Naive thymus-derived CD8-positive, alpha-beta T cell (primary cell): ENCODE data around the gene LILRB3. TPM values are rescaled to one million over a fixed set of nuclear protein-coding genes. Genes with fewer than 3 reads are reported as not detected.
A peak's percentile ranks its signal among the peaks of the same experiment; 100 is the strongest.
"Not testable (repeated sequence)": the region's sequence is repeated elsewhere in the genome, so short reads cannot be mapped to it uniquely, and the experiment has no call there.

ENCODE experiments used
- ATAC-seq, 2 donors: fragments of 150-1000 bp; cut with Tn5 transposase in 1 of 2; sonication (Bioruptor Pico), chemical (Tn5 transposase) in 1 of 2; 1 replicate in 1 of 2; 2 replicates in 1 of 2; pipeline ENCODE4 v1.10.0; 2021; ENCODE audit warnings: mild to moderate bottlenecking in 2 of 2, moderate library complexity in 2 of 2
- POLR2A ChIA-PET: fragments of 350-600 bp; sonication (Branson Sonifier 250); formaldehyde crosslinking; loops from one replicate; lab custom pipeline; 2021; ENCODE audit warnings: antibody characterized with exemption; lab: Charles Lee
- DNase-seq, 10 donors: peaks; one replicate each; pipeline versions ENCODE4 v3.0.0 to v3.0.0-alpha.2; 2020 to 2022
- H3K27ac Mint-ChIP-seq, 10 donors: one replicate each; pipeline ENCODE4 v1.8.0; 2020 to 2022; ENCODE audit warnings: mild to moderate bottlenecking in 10 of 10, mixed read lengths in 10 of 10, moderate library complexity in 4 of 10, inconsistent platforms in 1 of 10
- H3K27me3 Mint-ChIP-seq, 5 donors: one replicate each; pipeline ENCODE4 v1.8.0; 2021 to 2022; ENCODE audit warnings: mixed read lengths in 5 of 5
- H3K36me3 Mint-ChIP-seq, 3 donors: one replicate each; pipeline ENCODE4 v1.8.0; 2020 to 2022; ENCODE audit warnings: mixed read lengths in 3 of 3, mild to moderate bottlenecking in 2 of 3, inconsistent platforms in 1 of 3
- H3K4me1 Mint-ChIP-seq, 4 donors: one replicate each; pipeline ENCODE4 v1.8.0; 2021 to 2022; ENCODE audit warnings: mixed read lengths in 4 of 4
- H3K4me3 Mint-ChIP-seq, 10 donors: one replicate each; pipeline ENCODE4 v1.8.0; 2020 to 2022; ENCODE audit warnings: mild to moderate bottlenecking in 10 of 10, mixed read lengths in 10 of 10, moderate library complexity in 6 of 10, inconsistent platforms in 1 of 10
- H3K9me3 Mint-ChIP-seq, 9 donors: one replicate each; pipeline ENCODE4 v1.8.0; 2020 to 2022; ENCODE audit warnings: mixed read lengths in 9 of 9, mild to moderate bottlenecking in 3 of 9, inconsistent platforms in 1 of 9, moderate library complexity in 1 of 9
- polyA plus RNA-seq, 3 donors: library from polyadenylated mRNA; unstranded; fragments of 300-500 nt; fragmentation: Illumina TruSeq; gene quantifications; one replicate each; pipeline ENCODE4 v1.2.3, GENCODE V29; 2021
- total RNA-seq, 8 experiments: library from RNA in 2 of 8; stranded (reverse) in 2 of 8; gene quantifications; one replicate each; pipeline ENCODE4 v1.2.3 and lab custom pipeline; 2021 to 2026

The LILRB3 gene
- total and polyA plus RNA-seq, 5 experiments from 2014 or later, result 0.62 TPM; not detected in 4

DNA sequence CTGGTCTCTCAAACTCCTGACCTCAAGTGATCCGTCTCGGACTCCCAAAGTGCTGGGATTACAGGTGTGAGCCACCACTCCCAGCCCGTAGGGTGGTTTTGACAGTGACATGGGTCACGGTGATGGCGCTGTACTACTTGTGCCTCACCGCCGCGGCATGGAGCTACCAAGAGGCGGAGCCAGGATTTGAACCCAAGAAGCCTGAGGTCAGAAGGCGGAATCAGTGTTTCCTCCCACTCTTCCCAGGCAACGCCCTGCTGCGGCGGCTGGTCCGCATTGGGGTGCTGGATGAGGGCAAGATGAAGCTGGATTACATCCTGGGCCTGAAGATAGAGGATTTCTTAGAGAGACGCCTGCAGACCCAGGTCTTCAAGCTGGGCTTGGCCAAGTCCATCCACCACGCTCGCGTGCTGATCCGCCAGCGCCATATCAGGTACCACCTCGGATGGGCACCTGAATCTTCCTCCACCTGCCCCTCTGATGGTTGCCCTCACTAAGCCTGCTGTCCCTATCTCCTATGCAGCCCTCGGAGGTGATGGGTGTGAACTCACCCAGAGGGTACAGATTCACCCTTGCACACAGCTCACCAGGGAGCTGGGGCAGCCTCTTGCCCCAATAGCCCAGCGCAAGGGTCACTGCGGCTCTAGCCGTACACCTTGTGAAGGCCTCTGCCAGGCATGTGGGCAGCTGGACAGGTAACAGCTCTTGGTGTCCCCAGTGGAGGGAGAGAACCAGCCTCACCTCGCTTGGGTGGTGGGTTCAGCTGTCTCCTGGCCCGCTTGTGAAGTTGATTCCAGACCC, 16.6 kb downstream of the LILRB3 start:
- POLR2A ChIA-PET, result interaction anchor here (1.1 kb wide), 1 partner anchor 14 kb away, joined by 3 read pairs; no protein-coding TSS in a partner anchor
- ATAC-seq (no peak), DNase-seq (no peak)
- no peaks in the 10 kb centered on the region for H3K27me3 Mint-ChIP-seq
- H3K4me1 Mint-ChIP-seq, result peaks cover 29 to 100% (median 88%) of the 10 kb centered on the region in 4 donors
- H3K9me3 Mint-ChIP-seq, result no peaks in the 10 kb centered on the region
- peak overlapping the region in 2 of 10 donors; percentile 24 to 52 for H3K27ac Mint-ChIP-seq
- H3K36me3 Mint-ChIP-seq, result peaks cover 0 to 75% (median 23%) of the 10 kb centered on the region in 3 donors
- H3K4me3 Mint-ChIP-seq, result peak overlapping the region in 4 of 10 donors; percentile 12 to 58 (median 22)

DNA sequence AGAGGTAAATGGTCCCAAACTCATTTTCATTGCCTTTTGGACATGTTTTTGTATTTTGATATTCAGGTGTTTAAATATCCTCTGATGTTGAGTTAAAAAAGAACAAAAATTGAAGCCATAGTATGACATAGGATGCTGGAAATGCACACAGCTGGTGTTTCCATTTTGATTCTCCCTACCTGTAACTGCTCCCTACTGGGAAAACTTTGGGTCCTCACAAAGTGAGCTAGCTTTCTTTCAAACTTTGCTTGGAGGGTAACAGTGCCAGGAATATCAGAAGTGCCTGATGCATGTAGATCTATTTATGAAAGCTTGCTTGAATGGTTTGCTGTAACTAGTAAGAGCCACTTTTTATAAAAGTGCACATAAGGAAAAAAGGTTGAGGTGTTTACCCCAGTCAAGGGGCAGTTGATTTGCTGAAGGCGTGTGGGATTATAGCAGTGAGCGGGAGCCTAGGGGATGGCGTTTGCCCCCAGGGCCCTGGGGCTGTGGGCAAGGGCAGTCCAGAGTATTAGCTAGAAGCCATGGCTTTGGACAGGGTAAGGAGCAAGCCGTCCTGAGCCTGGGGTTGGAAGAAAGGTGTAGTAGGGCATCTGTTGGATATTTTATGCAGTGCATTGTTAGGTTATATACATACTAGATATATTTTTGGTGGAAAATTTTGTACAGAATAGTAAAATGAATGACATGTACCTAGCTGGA, 17.9 kb downstream of the LILRB3 start:
- Mint-ChIP-seq H3K9me3 (no peaks in the 10 kb centered on the region), H3K4me1 (peaks cover 26 to 95% (median 80%) of the 10 kb centered on the region in 4 donors), H3K27me3 (no peaks in the 10 kb centered on the region), H3K27ac (peak overlapping the region in 2 of 10 donors; percentile 18 to 31), H3K4me3 (peak overlapping the region in 7 of 10 donors; percentile 2 to 52 (median 46)), H3K36me3 (peaks cover 0 to 78% (median 25%) of the 10 kb centered on the region in 3 donors)
- POLR2A ChIA-PET, result interaction anchor here (1.1 kb wide), 2 partner anchors 14 to 45 kb away, joined by 3 to 4 read pairs; partner anchors contain the start of genes LENG1 and TSEN34
- ATAC-seq (no peak), DNase-seq (no peak)

DNA sequence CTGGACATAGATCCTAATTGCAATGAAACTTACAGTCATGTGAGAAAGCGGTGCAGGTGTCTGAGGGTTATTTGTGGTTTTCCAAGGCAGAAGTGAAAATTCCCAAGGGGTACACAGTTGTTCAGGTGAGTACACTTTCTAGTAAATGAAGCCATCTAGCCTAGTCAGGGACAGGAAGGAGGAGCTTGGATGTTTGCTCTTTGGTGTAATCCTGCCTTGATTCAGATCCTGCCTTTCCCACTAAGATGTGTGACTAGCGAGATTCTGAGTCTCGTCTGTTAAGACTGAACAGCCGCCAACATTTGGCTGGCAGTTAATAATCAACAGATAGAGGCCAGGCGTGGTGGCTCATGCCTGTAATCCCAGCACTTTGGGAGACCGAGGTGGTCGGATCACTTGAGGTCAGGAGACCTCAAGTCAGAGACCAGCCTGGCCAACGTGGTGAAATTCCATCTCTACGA, 19.6 kb downstream of the LILRB3 start:
- POLR2A ChIA-PET, result interaction anchor here (3.7 to 6.3 kb wide), 2 partner anchors 13 to 44 kb away, joined by 19 to 158 read pairs; partner anchors contain the start of genes LENG1, MBOAT7 and TSEN34
- Mint-ChIP-seq H3K4me1 (peaks cover 18 to 83% (median 65%) of the 10 kb centered on the region in 4 donors), H3K27ac (peak overlapping the region in 5 of 10 donors; percentile 31 to 68 (median 46))

GRCh38 chr19:54201980-54202379, 20.8 kb downstream of the LILRB3 start:
- H3K4me3 Mint-ChIP-seq, result peak overlapping the region; percentile 89 to 100 (median 100)
- H3K9me3 Mint-ChIP-seq, result no peaks in the 10 kb centered on the region
- H3K4me1 Mint-ChIP-seq, result peaks cover 12 to 71% (median 53%) of the 10 kb centered on the region in 4 donors
- peak overlapping the region in 9 of 10 donors; percentile 32 to 100 (median 99) for H3K27ac Mint-ChIP-seq
- POLR2A ChIA-PET, result interaction anchor here (0.6 to 6.3 kb wide), 4 partner anchors 12 to 1049 kb away, joined by 4 to 158 read pairs (median 12); partner anchors contain the start of genes LENG1, MBOAT7 and TSEN34
- H3K27me3 Mint-ChIP-seq, result no peaks in the 10 kb centered on the region
- ATAC-seq (no peak), DNase-seq (no peak)
- H3K36me3 Mint-ChIP-seq, result peaks cover 0 to 63% (median 25%) of the 10 kb centered on the region in 3 donors

More for the DNA sequence above, 19.6 kb downstream of the LILRB3 start:
- Mint-ChIP-seq H3K9me3 (no peaks in the 10 kb centered on the region), H3K4me3 (peak overlapping the region; percentile 9 to 100 (median 93)), H3K27me3 (no peaks in the 10 kb centered on the region), H3K36me3 (peaks cover 0 to 75% (median 25%) of the 10 kb centered on the region in 3 donors)
- ATAC-seq (no peak), DNase-seq (no peak)

- POLR2A ChIA-PET, result interaction anchor here (0.7 to 6.3 kb wide), 11 partner anchors 9 to 248 kb away, joined by 3 to 158 read pairs (median 5); partner anchors contain the start of genes CNOT3, LENG1, LENG8 and MBOAT7
- no peaks in the 10 kb centered on the region for H3K27me3 Mint-ChIP-seq
- ATAC-seq (no peak), DNase-seq (no peak)
- H3K9me3 Mint-ChIP-seq, result no peaks in the 10 kb centered on the region
- peaks cover 12 to 64% (median 46%) of the 10 kb centered on the region in 4 donors for H3K4me1 Mint-ChIP-seq
- peak overlapping the region; percentile 94 to 100 (median 99) for H3K27ac Mint-ChIP-seq
- H3K36me3 Mint-ChIP-seq, result peaks cover 0 to 55% (median 22%) of the 10 kb centered on the region in 3 donors
- peak overlapping the region; percentile 89 to 100 (median 100) for H3K4me3 Mint-ChIP-seq
Observed at GRCh38 chr19:54201172-54201701, 21.6 kb downstream of the LILRB3 start.

DNA sequence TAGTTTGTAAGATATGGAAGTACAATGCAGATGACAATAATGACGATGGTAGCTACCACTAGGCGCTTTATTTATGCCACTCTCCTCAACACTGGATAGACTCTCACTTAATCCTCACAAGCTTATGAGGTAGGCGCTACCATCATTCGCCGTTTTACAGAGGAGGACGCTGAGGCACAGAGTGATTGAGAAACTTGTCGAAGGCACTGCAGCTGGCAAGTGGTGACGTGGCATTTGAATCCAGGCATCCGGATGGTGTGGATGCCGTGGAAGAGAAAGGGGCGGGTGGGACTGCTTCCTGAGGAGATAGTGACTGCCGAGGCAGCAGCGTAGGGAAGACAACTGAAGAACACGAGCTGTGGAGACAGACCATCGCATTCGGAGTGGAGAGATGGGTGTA, 23.4 kb downstream of the LILRB3 start:
- Mint-ChIP-seq H3K4me1 (peaks cover 11 to 52% (median 30%) of the 10 kb centered on the region in 4 donors), H3K27me3 (no peaks in the 10 kb centered on the region)
- no peak for DNase-seq

DNA sequence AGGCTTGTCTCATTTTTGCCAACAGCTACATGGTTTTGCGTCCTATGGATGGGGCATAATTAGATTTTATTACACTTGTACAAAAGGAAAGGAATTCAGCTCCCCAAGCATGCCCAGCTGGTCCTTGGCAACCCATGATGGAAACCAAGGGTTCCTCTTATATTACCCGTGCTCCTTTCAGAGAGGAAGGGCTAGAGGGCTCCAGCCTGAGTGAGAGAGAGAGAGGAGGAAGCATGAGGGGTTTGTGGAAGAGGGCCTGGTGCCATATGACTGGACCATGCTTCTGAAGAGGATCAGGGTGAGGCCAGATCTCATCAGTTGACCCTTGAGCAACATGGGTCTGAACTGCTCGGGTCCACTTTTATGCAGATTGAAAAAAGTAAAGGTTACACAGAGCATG, 25.7 kb downstream of the LILRB3 start:
- POLR2A ChIA-PET, result no interaction called here
- Mint-ChIP-seq H3K4me3 (peak overlapping the region in 1 of 10 donors; percentile 31), H3K27ac (peak overlapping the region in 1 of 10 donors; percentile 55), H3K27me3 (no peaks in the 10 kb centered on the region), H3K9me3 (no peaks in the 10 kb centered on the region), H3K4me1 (peaks cover 13 to 42% (median 26%) of the 10 kb centered on the region in 4 donors), H3K36me3 (peaks cover 5 to 47% (median 10%) of the 10 kb centered on the region in 3 donors)
- no peak for ATAC-seq
- no peak for DNase-seq

More for the DNA sequence above, 23.4 kb downstream of the LILRB3 start:
- Mint-ChIP-seq H3K27ac (peak overlapping the region in 8 of 10 donors; percentile 33 to 87 (median 74)), H3K4me3 (peak overlapping the region; percentile 44 to 97 (median 69)), H3K9me3 (no peaks in the 10 kb centered on the region), H3K36me3 (peaks cover 5 to 53% (median 16%) of the 10 kb centered on the region in 3 donors)
- POLR2A ChIA-PET, result interaction anchor here (1.9 to 6.3 kb wide), 5 partner anchors 9 to 84 kb away, joined by 5 to 158 read pairs (median 16); partner anchors contain the start of genes CNOT3, LENG1, MBOAT7 and PRPF31
- no peak for ATAC-seq

DNA sequence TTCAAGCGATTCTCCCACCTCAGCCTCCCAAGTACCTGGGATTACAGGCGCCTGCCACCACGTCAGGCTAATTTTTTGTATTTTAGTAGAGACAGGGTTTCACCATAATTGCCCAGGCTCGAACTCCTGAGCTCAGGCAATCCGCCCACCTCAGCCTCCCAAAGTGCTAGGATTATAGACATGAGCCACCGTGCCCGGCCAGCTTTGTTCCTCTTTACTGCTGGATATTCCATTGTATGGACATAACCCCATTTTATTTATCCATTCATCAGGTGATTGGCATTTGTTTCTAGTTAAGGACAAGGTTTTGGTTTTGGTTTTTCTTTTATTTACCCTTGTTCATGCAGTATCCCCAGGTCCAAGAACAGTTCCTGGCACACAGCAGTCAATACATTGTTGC, 26.3 kb downstream of the LILRB3 start:
- H3K9me3 Mint-ChIP-seq, result no peaks in the 10 kb centered on the region
- no peak overlapping the region for H3K27ac Mint-ChIP-seq
- POLR2A ChIA-PET, result no interaction called here
- no peak for ATAC-seq
- DNase-seq, result no peak
- no peak overlapping the region for H3K4me3 Mint-ChIP-seq
- peaks cover 5 to 44% (median 9%) of the 10 kb centered on the region in 3 donors for H3K36me3 Mint-ChIP-seq
- peaks cover 19 to 42% (median 29%) of the 10 kb centered on the region in 4 donors for H3K4me1 Mint-ChIP-seq
- H3K27me3 Mint-ChIP-seq, result no peaks in the 10 kb centered on the region

GRCh38 chr19:54194463-54194862, 28.3 kb downstream of the LILRB3 start:
- peaks cover 17 to 33% (median 29%) of the 10 kb centered on the region in 4 donors for H3K4me1 Mint-ChIP-seq
- H3K9me3 Mint-ChIP-seq, ATAC-seq, POLR2A ChIA-PET, H3K4me3 Mint-ChIP-seq, DNase-seq, H3K27me3 Mint-ChIP-seq: not testable (repeated sequence)
- H3K27ac Mint-ChIP-seq, result peak overlapping the region in 2 of 10 donors; percentile 27 to 40
- H3K36me3 Mint-ChIP-seq, result peaks cover 5 to 38% (median 8%) of the 10 kb centered on the region in 3 donors

DNA sequence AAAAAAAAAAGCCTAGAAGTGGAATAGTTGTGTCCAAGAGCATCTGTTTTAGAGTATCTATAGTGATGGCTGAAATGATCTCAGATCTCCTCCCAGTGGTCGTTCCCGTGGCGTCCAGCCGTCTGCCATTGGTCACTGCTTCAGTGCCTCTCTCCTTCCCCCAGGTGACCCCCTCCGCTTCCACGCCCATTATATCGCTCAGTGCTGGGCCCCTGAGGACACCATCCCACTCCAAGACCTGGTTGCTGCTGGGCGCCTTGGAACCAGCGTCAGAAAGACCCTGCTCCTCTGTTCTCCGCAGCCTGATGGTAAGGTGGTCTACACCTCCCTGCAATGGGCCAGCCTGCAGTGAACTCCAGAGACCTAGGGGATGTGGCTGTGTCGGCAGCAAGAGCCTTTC, 29.8 kb downstream of the LILRB3 start:
- POLR2A ChIA-PET, result interaction anchor here (0.7 to 5.0 kb wide), 3 partner anchors 7 to 59 kb away, joined by 4 to 158 read pairs (median 8); partner anchors contain the start of gene RPS9
- DNase-seq, result no peak
- peak overlapping the region in 8 of 10 donors; percentile 43 to 99 (median 64) for H3K27ac Mint-ChIP-seq
- H3K4me1 Mint-ChIP-seq, result peaks cover 17 to 38% (median 36%) of the 10 kb centered on the region in 4 donors
- H3K4me3 Mint-ChIP-seq, result peak overlapping the region in 9 of 10 donors; percentile 41 to 98 (median 85)
- H3K36me3 Mint-ChIP-seq, result peaks cover 5 to 38% (median 8%) of the 10 kb centered on the region in 3 donors
- no peaks in the 10 kb centered on the region for H3K27me3 Mint-ChIP-seq
- H3K9me3 Mint-ChIP-seq, result no peaks in the 10 kb centered on the region
- no peak for ATAC-seq

- ATAC-seq (no peak), DNase-seq (no peak)
- no peaks in the 10 kb centered on the region for H3K27me3 Mint-ChIP-seq
- peaks cover 22 to 47% (median 46%) of the 10 kb centered on the region in 4 donors for H3K4me1 Mint-ChIP-seq
- no peaks in the 10 kb centered on the region for H3K9me3 Mint-ChIP-seq
- H3K36me3 Mint-ChIP-seq, result peaks cover 5 to 38% (median 8%) of the 10 kb centered on the region in 3 donors
- H3K27ac Mint-ChIP-seq, result peak overlapping the region; percentile 72 to 99 (median 93)
- peak overlapping the region; percentile 85 to 100 (median 90) for H3K4me3 Mint-ChIP-seq
- POLR2A ChIA-PET, result interaction anchor here (0.6 to 7.0 kb wide), 10 partner anchors 9 to 324 kb away, joined by 3 to 158 read pairs (median 8); partner anchors contain the start of genes CNOT3, LENG1, MYADM and RPS9
Observed at GRCh38 chr19:54191811-54192453, 30.9 kb downstream of the LILRB3 start.
